D341Med (cell line): ENCODE measurements around the gene IFI35.
"Not testable (repeated sequence)": the region's sequence is repeated elsewhere in the genome, so short reads cannot be mapped to it uniquely, and the experiment has no call there.

Experiments
- DNase-seq: peaks from one replicate; pipeline ENCODE4 v3.0.0; 2012; ENCODE audit warnings: low spot score

IFI35 gene

DNA sequence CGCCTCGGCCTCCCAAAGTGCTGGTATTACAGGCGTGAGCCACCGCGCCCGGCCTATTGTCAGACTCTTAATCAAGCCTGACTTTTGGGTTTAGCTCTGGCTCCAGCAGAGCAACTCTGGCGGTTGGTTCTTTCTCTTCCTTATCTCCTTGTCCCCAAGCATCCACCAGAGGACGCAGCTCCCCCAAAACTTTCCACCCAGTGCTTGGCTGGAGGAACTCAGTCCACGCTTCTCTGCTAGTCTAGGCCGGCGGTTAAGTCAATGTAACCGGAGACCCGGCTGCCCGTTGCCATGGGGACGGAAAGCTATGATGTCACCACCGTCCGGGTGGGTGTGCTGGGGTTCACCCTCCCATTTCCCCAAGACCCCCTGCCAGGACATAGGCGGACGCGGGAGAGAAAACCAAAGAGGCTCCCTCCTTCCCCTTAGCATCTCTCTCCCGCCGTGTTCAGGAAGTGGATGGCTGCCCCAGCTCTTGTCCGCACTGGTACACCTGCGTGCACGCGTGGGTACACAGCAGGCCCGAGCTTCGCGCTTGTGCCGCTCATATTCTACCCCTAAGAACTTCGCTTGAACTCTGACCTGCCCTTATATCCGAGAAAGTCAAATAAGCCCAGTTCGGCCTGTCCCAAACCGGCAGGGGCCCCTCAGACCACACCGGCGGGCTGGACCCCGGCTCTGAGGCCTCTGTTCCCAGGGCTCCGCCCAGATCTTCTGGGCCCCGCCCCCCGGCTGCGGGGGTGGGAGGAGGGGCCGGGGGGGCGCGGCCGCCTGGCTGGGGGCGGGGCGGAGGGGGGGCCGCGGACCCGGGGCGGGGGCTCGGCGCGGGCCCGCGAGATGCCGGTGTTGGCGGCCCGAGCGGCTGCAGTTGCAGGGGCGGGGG, 18.1 kb downstream of the IFI35 start, which contains the start of gene RND2:
RND2 (plus strand) TSS at position 825 of the 883 bp plus-strand sequence. CDS start 117 bp downstream, outside the sequence.
- peak; percentile 91 for DNase-seq

DNA sequence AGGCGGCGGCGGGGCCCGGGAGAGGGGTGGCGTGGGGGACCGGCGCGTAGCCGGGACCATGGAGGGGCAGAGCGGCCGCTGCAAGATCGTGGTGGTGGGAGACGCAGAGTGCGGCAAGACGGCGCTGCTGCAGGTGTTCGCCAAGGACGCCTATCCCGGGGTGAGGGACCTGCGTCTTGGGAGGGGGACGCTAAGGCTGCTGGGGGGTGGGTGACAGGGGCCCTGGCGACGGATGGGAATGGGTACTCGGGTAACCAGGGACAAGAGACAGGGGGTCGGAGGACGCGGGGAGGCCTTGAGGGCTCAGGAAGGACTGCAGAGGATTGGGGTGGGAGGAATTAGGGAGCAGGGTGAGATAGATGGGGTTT, 18.7 kb downstream of the IFI35 start:
- no peak for DNase-seq

DNA sequence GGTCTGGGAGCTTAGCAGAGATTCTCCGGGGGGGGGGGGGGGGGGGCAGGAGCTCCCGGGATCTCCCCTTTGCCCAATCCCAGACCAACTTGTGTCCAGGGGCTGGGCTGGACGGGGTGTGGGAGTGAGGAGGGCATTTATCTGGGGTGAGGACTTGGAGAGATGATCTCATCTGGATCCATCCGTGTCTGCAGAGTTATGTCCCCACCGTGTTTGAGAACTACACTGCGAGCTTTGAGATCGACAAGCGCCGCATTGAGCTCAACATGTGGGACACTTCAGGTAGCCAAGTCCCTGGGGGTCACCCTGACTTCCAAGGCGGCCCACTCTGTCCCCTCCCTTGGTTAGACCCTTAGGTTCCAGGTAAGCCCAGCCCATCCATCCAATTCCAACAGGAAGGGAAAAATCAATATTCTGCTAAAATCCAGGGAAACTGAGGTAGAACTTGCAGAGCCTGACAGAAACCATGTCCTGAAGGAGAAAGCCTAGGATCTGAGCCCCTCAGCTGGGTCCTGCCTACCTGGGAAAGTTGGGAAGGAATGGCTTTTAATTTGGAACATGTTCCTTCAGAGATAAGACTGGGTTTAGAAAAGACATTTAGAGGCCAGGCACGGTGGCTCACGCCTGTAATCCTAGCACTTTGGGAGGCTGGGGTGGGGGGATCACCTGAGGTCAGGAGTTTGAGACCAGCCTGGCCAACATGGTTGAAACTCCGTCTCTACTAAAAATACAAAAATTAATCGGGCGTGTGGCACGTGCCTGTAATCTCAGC, 19.4 kb downstream of the IFI35 start:
- DNase-seq = no peak

DNA sequence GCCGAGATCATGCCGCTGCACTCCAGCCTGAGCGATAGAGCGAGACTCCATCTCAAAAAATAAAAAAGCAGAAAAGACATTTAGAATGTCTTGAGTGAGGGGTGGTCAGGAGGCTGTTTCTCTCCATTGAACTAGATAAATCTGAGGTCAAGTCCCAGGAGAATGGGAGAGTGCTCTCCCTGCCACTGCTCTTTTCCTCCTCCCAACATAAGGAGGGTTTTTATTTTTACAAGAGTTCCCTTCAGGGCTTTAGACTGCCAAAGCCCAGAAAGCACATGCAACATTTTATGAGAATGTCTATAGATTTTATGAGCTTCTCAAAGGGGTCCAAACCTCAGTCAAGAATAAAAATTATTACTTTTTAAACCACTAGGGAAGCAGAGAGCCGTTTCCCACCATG, 20.0 kb downstream of the IFI35 start:
- DNase-seq = no peak

DNA sequence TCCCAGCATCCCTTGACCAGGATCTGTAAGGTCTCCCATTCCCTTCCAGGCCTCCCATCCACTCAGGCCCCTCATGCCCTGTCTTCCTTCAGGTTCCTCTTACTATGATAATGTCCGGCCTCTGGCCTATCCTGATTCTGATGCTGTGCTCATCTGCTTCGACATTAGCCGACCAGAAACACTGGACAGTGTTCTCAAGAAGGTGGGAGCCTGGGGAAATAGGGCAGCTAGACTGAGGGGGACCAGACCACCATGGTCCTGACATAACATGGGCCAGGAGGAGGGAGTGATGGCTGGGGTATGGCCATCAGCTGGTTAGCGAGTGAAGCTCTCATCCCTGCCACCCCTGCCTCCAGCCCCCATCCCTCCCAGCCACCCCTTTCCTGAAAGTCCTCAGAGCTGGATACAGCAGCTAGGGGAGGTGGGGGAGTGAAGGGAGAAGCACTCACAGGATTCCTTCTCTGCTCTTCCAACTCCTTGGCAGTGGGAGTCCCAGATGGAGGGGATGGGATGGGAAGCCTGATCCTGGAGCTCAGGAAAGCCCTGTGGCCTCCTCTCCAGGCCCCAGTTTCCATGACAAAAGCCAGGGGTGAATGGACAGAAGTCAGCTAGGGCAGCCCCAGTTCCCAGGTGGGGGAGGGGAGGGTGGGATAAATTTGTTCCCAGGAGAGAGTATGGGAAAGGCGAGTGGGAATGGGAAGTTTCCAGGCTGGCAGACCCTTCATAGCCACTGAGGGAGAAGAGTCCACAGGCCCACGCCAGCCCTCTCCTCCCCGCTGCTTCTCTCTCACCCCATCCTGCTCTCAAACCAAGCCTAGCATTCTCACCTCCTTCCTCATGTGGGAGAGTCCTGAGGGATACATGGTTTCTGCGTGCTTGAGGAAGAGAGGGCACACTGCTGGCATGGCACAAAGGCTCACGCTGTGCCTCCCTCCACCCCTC, 20.8 kb downstream of the IFI35 start:
- DNase-seq = no peak

- DNase-seq = no peak
Observed at GRCh38 chr17:43028221-43028861, 21.8 kb downstream of the IFI35 start.

DNA sequence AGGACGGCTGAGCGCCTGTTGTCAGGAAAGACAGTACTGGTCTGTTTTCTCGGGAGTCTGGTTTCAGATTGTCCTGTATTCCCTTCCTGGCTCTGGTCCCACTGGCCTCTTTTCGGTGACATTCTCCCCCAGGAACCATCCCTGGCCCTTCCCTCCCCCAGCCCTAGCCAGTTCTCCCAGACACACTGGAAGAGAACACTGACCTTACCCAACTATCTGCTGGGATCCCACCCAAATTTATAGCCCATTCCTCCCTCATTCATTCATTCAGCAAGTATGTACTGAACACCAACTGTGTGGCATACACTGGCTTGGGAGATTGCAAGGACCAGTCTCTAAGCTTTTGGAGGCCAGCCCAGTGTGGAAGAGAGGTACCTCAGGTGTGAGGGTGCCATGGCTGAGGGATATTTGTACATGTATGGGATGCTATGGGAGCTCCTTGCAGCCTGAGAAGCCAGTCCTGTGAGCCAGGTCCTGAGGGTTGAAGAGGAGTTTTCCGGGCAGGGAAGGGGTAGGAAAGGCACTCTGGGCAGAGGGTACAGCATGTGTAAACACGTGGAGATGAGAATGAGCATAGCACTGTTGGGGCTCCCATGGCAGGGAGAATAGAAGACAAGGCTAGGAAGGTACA, 23.7 kb downstream of the IFI35 start:
- no peak for DNase-seq

DNA sequence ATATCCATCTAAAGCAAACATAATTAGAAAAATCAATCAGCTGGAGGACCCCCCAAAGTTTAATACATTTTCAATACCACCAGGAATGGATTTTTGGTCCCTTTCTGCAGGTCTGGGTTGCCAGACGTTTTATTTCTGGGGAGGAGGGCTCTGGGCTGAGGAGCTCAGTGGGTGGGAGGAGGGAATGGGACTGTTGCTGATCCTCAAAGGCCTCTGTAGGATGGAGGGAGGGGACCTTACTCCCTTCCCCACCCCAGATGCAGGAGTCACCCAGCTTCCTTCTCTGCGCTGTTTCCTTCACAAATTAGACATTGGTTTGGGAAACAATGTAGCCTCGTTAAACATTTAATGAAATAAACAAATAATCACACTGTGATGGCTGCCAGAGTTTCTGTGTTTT, 25.1 kb downstream of the IFI35 start:
- DNase-seq = no peak

- DNase-seq = no peak
Observed at GRCh38 chr17:43033948-43034881, 27.6 kb downstream of the IFI35 start.

- DNase-seq = no peak
Observed at GRCh38 chr17:43034894-43035293, 28.3 kb downstream of the IFI35 start.

GRCh38 chr17:43039646-43040045, 33.1 kb downstream of the IFI35 start:
- no peak for DNase-seq

GRCh38 chr17:43040655-43041054, 34.1 kb downstream of the IFI35 start:
- no peak for DNase-seq

DNA sequence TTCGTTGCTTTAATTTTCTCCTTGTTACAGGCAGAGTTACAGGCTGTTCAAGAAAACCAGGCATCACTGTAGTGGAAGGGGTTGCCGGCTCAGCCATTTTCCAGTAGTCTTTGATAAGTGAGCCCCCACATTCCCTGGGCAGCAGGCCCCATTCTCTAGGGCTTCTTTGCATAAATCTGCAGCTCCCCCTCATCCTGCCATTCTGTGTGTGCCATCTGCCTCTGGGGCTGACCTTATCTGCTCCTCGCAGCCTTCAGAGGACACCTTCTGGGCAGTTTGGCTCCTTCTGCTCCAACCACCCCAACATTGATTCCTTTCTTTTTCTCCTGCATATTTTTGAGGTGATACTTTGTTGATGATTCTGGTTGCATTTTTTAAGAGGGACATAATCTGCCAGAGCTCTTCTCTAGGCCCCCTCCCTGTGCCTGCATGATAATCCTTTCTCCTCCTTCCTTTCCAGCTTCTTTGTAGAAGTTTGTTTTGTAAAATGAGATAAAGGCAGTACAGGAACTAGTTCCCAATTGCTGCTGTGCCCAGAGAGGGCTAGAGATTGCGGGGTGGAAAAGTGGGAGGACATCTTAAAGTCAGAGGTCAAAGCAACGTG, 35.5 kb downstream of the IFI35 start:
- DNase-seq = no peak

- DNase-seq = no peak
Observed at GRCh38 chr17:43043307-43043706, 36.7 kb downstream of the IFI35 start.

DNA sequence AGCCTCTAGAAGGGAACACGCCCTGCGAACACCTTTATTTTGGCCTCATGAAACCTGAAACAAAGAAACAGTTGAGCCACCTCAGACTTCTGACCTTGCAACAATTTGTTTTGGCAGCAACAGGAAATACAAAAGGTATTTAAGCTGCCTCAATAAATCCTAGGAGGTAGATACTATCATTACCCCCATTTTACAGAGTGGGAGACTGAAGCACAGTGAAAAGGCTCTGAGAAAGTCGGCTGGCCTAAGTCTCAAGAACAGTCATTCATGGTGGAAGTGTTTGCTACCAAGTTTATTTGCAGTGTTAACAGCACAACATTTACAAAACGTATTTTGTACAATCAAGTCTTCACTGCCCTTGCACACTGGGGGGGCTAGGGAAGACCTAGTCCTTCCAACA, 37.4 kb downstream of the IFI35 start:
- no peak for DNase-seq

DNA sequence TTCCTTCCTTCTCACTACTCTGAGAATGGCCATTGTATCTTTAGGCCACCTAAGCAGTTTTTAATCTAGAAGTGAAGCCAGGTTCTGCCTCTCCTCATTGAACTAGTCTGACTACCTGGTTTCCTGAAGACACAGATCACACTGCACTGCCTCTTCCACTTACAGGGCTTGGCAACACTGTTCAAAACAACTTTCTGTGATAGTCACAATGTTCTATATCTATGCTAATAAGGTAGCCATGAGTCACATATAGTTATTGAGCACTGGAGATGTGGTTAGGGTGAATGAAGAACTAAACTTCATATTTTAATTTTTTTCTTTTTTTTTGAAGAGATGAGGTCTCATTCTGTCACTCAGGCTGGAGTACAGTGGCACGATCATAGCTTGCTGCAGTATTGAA, 45.4 kb downstream of the IFI35 start:
- no peak for DNase-seq

GRCh38 chr17:43053008-43053407, 46.4 kb downstream of the IFI35 start:
- DNase-seq = not testable (repeated sequence)

DNA sequence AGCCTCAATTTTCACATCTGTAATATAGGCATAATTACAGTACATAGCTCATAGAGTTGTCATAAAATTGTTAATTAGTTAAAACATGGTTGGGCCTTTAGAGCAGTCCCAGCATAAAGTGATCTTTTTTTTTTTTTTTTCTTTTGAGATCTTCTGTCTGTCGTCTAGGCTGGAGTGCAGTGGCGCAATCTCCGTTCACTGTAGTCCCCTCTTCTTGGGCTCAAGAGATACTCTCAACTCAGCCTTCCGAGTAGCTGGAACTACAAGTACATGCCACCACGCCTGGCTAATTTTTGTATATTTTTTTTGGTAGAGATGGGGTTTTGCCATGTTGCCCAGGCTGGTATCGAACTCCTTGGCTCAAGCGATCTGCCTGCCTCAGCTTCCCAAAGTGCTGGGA, 49.5 kb downstream of the IFI35 start:
- DNase-seq = no peak

DNA sequence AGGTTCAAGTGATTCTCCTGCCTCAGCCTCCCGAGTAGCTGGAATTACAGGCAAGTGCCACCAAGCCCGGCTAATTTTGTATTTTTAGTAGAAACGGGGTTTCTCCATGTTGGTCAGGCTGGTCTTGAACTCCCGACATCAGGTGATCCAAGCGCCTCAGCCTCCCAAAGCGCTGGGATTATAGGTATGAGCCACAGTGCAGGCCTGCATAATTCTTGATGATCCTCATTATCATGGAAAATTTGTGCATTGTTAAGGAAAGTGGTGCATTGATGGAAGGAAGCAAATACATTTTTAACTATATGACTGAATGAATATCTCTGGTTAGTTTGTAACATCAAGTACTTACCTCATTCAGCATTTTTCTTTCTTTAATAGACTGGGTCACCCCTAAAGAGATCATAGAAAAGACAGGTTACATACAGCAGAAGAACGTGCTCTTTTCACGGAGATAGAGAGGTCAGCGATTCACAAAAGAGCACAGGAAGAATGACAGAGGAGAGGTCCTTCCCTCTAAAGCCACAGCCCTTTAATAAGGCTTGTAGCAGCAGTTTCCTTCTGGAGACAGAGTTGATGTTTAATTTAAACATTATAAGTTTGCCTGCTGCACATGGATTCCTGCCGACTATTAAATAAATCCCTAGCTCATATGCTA, 56.5 kb downstream of the IFI35 start:
- DNase-seq = no peak
